HEK293 (cell line): ENCODE results near the gene ZNF408.

Source experiments
- CTCF ChIA-PET: fragments of 350-600 bp; formaldehyde crosslinking; extraction: SDS; loops from one replicate; lab custom pipeline; 2021; ENCODE audit warnings: antibody characterized with exemption; lab: Yijun Ruan, JAX
- POLR2A ChIA-PET: fragments of 300-600 bp; formaldehyde crosslinking; extraction: SDS; loops from one replicate; lab custom pipeline; 2020; ENCODE audit warnings: antibody characterized with exemption, inconsistent platforms; lab: Yijun Ruan, JAX
- H3K27ac ChIP-seq: fragments of 200-500 bp; sonication (Bioruptor generic); 2 replicates; pipeline ENCODE4 v1.5.1; 2014; ENCODE audit warnings: low read depth, low read length, control low read depth, inconsistent platforms; ENCODE audit errors: extremely low read depth
- H3K36me3 ChIP-seq, 2 experiments: fragments of 200-500 bp in 1 of 2; sonication (Bioruptor generic) in 1 of 2; 1 replicate in 1 of 2; 2 replicates in 1 of 2; pipeline ENCODE4 v1.5.1; 2014 to 2017; ENCODE audit warnings: inconsistent platforms in 2 of 2, low read length in 2 of 2; ENCODE audit not compliant: control insufficient read depth in 2 of 2, insufficient read depth in 1 of 2
- H3K4me1 ChIP-seq: fragments of 200-500 bp; sonication (Bioruptor generic); 2 replicates; pipeline ENCODE4 v1.5.1; 2014; ENCODE audit warnings: mild to moderate bottlenecking, low read length, inconsistent platforms; ENCODE audit not compliant: control insufficient read depth, insufficient read depth
- H3K4me3 ChIP-seq: 2 replicates; pipeline ENCODE4 v1.5.1; 2011; ENCODE audit warnings: low read depth, mild to moderate bottlenecking, control low read depth, low read length, moderate library complexity
- H3K9me3 ChIP-seq: fragments of 200-500 bp; sonication (Bioruptor generic); 2 replicates; pipeline ENCODE4 v1.5.1; 2014; ENCODE audit warnings: low read depth, low read length, inconsistent platforms; ENCODE audit not compliant: control insufficient read depth, insufficient read depth
- KLF10 ChIP-seq: fragments of 450-650 bp; IDR thresholded peaks from 2 replicates; pipeline ENCODE4 v1.5.1; 2018; ENCODE audit warnings: missing biosample characterization, mild to moderate bottlenecking, missing genetic modification characterization
- OVOL3 ChIP-seq: fragments of 450-650 bp; formaldehyde crosslinking; IDR thresholded peaks from 2 replicates; pipeline ENCODE4 v1.5.1; 2016; ENCODE audit warnings: missing biosample characterization, missing genetic modification characterization
- SETDB1 ChIP-seq: IDR thresholded peaks from one replicate; pipeline ENCODE4 v1.6.1; 2017; ENCODE audit warnings: mild to moderate bottlenecking, low read length, moderate library complexity, mixed read lengths; ENCODE audit not compliant: insufficient read length
- ZBTB20 ChIP-seq: fragments of 450-650 bp; formaldehyde crosslinking; IDR thresholded peaks from 2 replicates; pipeline ENCODE4 v1.5.1; 2016; ENCODE audit warnings: missing biosample characterization, missing genetic modification characterization
- ZFP37 ChIP-seq: fragments of 450-650 bp; formaldehyde crosslinking; IDR thresholded peaks from 2 replicates; pipeline ENCODE4 v1.5.1; 2016; ENCODE audit warnings: missing biosample characterization, missing genetic modification characterization
- ZNF112 ChIP-seq: fragments of 450-650 bp; formaldehyde crosslinking; IDR thresholded peaks from 2 replicates; pipeline ENCODE4 v1.5.0; 2017; ENCODE audit warnings: missing biosample characterization, missing genetic modification characterization
- ZNF114 ChIP-seq: fragments of 450-650 bp; formaldehyde crosslinking; IDR thresholded peaks from 2 replicates; pipeline ENCODE4 v1.5.0; 2017; ENCODE audit warnings: missing biosample characterization, missing genetic modification characterization
- ZNF16 ChIP-seq: fragments of 450-650 bp; formaldehyde crosslinking; IDR thresholded peaks from 2 replicates; pipeline ENCODE4 v1.5.1; 2016; ENCODE audit warnings: low read depth, missing biosample characterization, missing genetic modification characterization
- ZNF2 ChIP-seq: fragments of 450-650 bp; formaldehyde crosslinking; IDR thresholded peaks from 2 replicates; pipeline ENCODE4 v1.5.1; 2016; ENCODE audit warnings: missing biosample characterization, missing genetic modification characterization
- ZNF248 ChIP-seq: fragments of 450-650 bp; formaldehyde crosslinking; IDR thresholded peaks from 2 replicates; pipeline ENCODE4 v1.5.1; 2017; ENCODE audit warnings: missing biosample characterization, missing genetic modification characterization
- ZNF266 ChIP-seq: fragments of 450-650 bp; formaldehyde crosslinking; IDR thresholded peaks from 2 replicates; pipeline ENCODE4 v1.5.1; 2016; ENCODE audit warnings: missing biosample characterization, missing genetic modification characterization, low read depth
- ZNF366 ChIP-seq: fragments of 450-650 bp; formaldehyde crosslinking; conservative IDR thresholded peaks from 2 replicates; pipeline ENCODE4 v1.5.1; 2016; ENCODE audit warnings: missing biosample characterization, missing genetic modification characterization
- ZNF433 ChIP-seq: fragments of 450-650 bp; formaldehyde crosslinking; IDR thresholded peaks from 2 replicates; pipeline ENCODE4 v1.5.1; 2016; ENCODE audit warnings: missing biosample characterization, missing genetic modification characterization, low read depth
- ZNF529 ChIP-seq: fragments of 450-650 bp; formaldehyde crosslinking; IDR thresholded peaks from 2 replicates; pipeline ENCODE4 v1.5.1; 2017; ENCODE audit warnings: missing genetic modification characterization, missing biosample characterization; ENCODE audit not compliant: insufficient replicate concordance
- ZNF558 ChIP-seq: fragments of 450-650 bp; formaldehyde crosslinking; IDR thresholded peaks from 2 replicates; pipeline ENCODE4 v1.5.1; 2016; ENCODE audit warnings: missing biosample characterization, missing genetic modification characterization
- ZNF561 ChIP-seq: fragments of 450-650 bp; IDR thresholded peaks from 2 replicates; pipeline ENCODE4 v1.5.1; 2018; ENCODE audit warnings: missing biosample characterization, missing genetic modification characterization, borderline replicate concordance
- ZNF621 ChIP-seq: fragments of 450-650 bp; formaldehyde crosslinking; IDR thresholded peaks from 2 replicates; pipeline ENCODE4 v1.5.1; 2017; ENCODE audit warnings: missing biosample characterization, missing genetic modification characterization
- ZNF629 ChIP-seq: fragments of 450-650 bp; formaldehyde crosslinking; IDR thresholded peaks from 2 replicates; pipeline ENCODE4 v1.5.1; 2017; ENCODE audit warnings: missing biosample characterization, missing genetic modification characterization
- ZNF664 ChIP-seq: fragments of 450-650 bp; formaldehyde crosslinking; IDR thresholded peaks from 2 replicates; pipeline ENCODE4 v1.5.1; 2016; ENCODE audit warnings: missing biosample characterization, missing genetic modification characterization
- ZNF768 ChIP-seq: fragments of 450-650 bp; formaldehyde crosslinking; IDR thresholded peaks from 2 replicates; pipeline ENCODE4 v1.5.1; 2018; ENCODE audit warnings: missing biosample characterization, mild to moderate bottlenecking, missing genetic modification characterization
- ZXDB ChIP-seq: fragments of 450-650 bp; formaldehyde crosslinking; IDR thresholded peaks from 2 replicates; pipeline ENCODE4 v1.5.1; 2016; ENCODE audit warnings: missing biosample characterization, missing genetic modification characterization
- TF ChIP-seq, protein P1 (sequence below): fragments of 450-650 bp; formaldehyde crosslinking; IDR thresholded peaks from 2 replicates; pipeline ENCODE4 v1.5.1; 2016; ENCODE audit warnings: missing biosample characterization, missing genetic modification characterization
- TF ChIP-seq, protein P2 (sequence below): fragments of 450-650 bp; formaldehyde crosslinking; IDR thresholded peaks from 2 replicates; pipeline ENCODE4 v1.5.1; 2017; ENCODE audit warnings: missing biosample characterization, missing genetic modification characterization
- TF ChIP-seq, protein P3 (sequence below): fragments of 450-650 bp; formaldehyde crosslinking; optimal IDR thresholded peaks from 2 replicates; pipeline ENCODE3; 2016; ENCODE audit warnings: missing biosample characterization, mild to moderate bottlenecking, missing genetic modification characterization
- TF ChIP-seq, protein P4 (sequence below): fragments of 450-650 bp; formaldehyde crosslinking; conservative IDR thresholded peaks from 2 replicates; pipeline ENCODE4 v1.5.1; 2016; ENCODE audit warnings: low read depth, missing biosample characterization, missing genetic modification characterization
- TF ChIP-seq, protein P5 (sequence below): fragments of 450-650 bp; formaldehyde crosslinking; IDR thresholded peaks from 2 replicates; pipeline ENCODE4 v1.5.1; 2016; ENCODE audit warnings: missing biosample characterization, missing genetic modification characterization

The ZNF408 gene

DNA sequence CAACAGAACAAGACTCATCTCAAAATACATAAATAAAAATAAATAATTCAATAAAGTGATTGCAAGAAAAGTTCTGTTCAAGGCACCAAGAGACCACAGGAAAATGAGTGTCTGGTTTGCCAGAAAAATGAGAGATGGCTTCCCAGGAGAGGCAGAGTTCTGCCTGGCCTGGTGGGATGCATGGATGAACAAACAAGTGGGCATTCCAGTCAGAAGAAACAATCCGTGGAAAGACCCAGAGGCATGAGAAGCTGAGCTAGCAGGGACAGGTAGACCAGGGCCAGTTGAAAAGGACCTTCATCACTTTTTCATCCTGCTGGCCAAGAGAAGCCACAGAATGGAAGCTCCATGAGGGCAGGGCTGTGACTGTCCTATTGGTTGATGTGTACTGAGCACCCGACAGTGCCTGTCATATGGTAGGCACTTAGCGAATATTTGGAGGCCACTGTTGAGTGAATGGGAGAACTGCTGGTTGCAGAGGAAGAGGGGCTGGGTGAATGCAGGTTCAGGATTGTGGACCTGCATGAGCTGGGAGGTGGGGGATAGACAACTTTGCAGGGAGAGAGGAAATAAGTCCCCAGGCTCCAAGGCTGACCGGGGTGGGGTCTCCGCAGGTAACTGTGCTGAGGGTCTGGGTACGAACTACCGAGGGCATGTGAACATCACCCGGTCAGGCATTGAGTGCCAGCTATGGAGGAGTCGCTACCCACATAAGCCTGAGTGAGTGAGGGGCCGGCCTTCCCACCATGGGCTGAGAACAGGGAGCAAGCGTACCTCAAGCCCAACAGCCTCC is 21.9 kb downstream of the ZNF408 start:
- Histone ChIP-seq H3K27ac (no peak overlapping the region), H3K4me1 (no peaks in the 10 kb centered on the region), H3K36me3 (no peaks in the 10 kb centered on the region), H3K4me3 (no peak overlapping the region), H3K9me3 (no peaks in the 10 kb centered on the region)
- no peak for TF ChIP-seq ZNF248 (tag by site-specific recombination)
- no peak for TF ChIP-seq ZNF768 (tag by site-specific recombination)
- TF ChIP-seq ZNF433 (tag by site-specific recombination) = no peak
- no peak for TF ChIP-seq ZXDB (tag by site-specific recombination)
- no peak for TF ChIP-seq ZNF529 (tag by site-specific recombination)
- TF ChIP-seq ZNF561 (tag by site-specific recombination) = no peak
- TF ChIP-seq, protein P1, sequence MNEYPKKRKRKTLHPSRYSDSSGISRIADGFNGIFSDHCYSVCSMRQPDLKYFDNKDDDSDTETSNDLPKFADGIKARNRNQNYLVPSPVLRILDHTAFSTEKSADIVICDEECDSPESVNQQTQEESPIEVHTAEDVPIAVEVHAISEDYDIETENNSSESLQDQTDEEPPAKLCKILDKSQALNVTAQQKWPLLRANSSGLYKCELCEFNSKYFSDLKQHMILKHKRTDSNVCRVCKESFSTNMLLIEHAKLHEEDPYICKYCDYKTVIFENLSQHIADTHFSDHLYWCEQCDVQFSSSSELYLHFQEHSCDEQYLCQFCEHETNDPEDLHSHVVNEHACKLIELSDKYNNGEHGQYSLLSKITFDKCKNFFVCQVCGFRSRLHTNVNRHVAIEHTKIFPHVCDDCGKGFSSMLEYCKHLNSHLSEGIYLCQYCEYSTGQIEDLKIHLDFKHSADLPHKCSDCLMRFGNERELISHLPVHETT = no peak
- no peak for TF ChIP-seq ZBTB20 (tag by site-specific recombination)
- TF ChIP-seq, protein P2, sequence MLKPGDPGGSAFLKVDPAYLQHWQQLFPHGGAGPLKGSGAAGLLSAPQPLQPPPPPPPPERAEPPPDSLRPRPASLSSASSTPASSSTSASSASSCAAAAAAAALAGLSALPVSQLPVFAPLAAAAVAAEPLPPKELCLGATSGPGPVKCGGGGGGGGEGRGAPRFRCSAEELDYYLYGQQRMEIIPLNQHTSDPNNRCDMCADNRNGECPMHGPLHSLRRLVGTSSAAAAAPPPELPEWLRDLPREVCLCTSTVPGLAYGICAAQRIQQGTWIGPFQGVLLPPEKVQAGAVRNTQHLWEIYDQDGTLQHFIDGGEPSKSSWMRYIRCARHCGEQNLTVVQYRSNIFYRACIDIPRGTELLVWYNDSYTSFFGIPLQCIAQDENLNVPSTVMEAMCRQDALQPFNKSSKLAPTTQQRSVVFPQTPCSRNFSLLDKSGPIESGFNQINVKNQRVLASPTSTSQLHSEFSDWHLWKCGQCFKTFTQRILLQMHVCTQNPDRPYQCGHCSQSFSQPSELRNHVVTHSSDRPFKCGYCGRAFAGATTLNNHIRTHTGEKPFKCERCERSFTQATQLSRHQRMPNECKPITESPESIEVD (tag by site-specific recombination) = no peak
- no peak for TF ChIP-seq ZNF16 (tag by site-specific recombination)
- TF ChIP-seq ZNF366 (tag by site-specific recombination) = no peak
- TF ChIP-seq OVOL3 (tag by site-specific recombination) = no peak
- TF ChIP-seq ZFP37 = no peak
- no peak for TF ChIP-seq KLF10 (tag by site-specific recombination)
- TF ChIP-seq SETDB1 = no peak
- POLR2A ChIA-PET = interaction anchor here (0.8 kb wide), 1 partner anchor 22 kb away, joined by 3 read pairs; the partner anchor contains the start of genes ARHGAP1 and ZNF408
- CTCF ChIA-PET = no interaction called here

DNA sequence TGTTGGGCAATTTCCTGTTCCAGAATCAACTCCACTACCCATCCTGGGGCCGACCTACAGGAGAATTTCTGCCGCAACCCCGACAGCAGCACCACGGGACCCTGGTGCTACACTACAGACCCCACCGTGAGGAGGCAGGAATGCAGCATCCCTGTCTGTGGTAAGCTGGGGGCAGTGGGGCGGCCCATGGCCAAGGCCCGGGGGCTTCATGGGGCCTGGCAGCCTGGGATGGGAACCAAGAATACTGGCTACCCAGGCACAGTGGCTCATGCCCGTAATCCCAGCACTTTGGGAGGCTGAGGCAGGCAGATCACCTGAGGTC is 22.5 kb downstream of the ZNF408 start:
- CTCF ChIA-PET = no interaction called here
- Histone ChIP-seq H3K4me3 (no peak overlapping the region), H3K4me1 (no peaks in the 10 kb centered on the region), H3K9me3 (no peaks in the 10 kb centered on the region), H3K27ac (no peak overlapping the region), H3K36me3 (no peaks in the 10 kb centered on the region)
- POLR2A ChIA-PET = interaction anchor here (0.8 kb wide), 1 partner anchor 23 kb away, joined by 3 read pairs; the partner anchor contains the start of genes ARHGAP1 and ZNF408
- TF ChIP-seq, protein P3, sequence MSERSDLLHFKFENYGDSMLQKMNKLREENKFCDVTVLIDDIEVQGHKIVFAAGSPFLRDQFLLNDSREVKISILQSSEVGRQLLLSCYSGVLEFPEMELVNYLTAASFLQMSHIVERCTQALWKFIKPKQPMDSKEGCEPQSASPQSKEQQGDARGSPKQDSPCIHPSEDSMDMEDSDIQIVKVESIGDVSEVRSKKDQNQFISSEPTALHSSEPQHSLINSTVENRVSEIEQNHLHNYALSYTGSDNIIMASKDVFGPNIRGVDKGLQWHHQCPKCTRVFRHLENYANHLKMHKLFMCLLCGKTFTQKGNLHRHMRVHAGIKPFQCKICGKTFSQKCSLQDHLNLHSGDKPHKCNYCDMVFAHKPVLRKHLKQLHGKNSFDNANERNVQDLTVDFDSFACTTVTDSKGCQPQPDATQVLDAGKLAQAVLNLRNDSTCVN (tag by site-specific recombination) = no peak
- TF ChIP-seq ZNF266 (tag by site-specific recombination) = no peak
- no peak for TF ChIP-seq ZNF664
- TF ChIP-seq, protein P4, sequence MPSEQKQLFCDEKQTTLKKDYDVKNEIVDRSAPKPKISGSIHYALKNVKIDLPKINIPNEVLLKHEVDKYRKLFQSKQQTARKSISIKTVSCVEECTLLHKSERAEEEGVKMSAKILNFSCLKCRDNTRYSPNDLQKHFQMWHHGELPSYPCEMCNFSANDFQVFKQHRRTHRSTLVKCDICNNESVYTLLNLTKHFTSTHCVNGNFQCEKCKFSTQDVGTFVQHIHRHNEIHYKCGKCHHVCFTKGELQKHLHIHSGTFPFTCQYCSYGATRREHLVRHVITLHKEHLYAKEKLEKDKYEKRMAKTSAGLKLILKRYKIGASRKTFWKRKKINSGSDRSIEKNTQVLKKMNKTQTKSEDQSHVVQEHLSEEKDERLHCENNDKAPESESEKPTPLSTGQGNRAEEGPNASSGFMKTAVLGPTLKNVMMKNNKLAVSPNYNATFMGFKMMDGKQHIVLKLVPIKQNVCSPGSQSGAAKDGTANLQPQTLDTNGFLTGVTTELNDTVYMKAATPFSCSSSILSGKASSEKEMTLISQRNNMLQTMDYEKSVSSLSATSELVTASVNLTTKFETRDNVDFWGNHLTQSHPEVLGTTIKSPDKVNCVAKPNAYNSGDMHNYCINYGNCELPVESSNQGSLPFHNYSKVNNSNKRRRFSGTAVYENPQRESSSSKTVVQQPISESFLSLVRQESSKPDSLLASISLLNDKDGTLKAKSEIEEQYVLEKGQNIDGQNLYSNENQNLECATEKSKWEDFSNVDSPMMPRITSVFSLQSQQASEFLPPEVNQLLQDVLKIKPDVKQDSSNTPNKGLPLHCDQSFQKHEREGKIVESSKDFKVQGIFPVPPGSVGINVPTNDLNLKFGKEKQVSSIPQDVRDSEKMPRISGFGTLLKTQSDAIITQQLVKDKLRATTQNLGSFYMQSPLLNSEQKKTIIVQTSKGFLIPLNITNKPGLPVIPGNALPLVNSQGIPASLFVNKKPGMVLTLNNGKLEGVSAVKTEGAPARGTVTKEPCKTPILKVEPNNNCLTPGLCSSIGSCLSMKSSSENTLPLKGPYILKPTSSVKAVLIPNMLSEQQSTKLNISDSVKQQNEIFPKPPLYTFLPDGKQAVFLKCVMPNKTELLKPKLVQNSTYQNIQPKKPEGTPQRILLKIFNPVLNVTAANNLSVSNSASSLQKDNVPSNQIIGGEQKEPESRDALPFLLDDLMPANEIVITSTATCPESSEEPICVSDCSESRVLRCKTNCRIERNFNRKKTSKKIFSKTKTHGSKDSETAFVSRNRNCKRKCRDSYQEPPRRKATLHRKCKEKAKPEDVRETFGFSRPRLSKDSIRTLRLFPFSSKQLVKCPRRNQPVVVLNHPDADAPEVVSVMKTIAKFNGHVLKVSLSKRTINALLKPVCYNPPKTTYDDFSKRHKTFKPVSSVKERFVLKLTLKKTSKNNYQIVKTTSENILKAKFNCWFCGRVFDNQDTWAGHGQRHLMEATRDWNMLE (tag by site-specific recombination) = no peak
- no peak for TF ChIP-seq ZNF112
- TF ChIP-seq ZNF558 (tag by site-specific recombination) = no peak
- TF ChIP-seq, protein P5, sequence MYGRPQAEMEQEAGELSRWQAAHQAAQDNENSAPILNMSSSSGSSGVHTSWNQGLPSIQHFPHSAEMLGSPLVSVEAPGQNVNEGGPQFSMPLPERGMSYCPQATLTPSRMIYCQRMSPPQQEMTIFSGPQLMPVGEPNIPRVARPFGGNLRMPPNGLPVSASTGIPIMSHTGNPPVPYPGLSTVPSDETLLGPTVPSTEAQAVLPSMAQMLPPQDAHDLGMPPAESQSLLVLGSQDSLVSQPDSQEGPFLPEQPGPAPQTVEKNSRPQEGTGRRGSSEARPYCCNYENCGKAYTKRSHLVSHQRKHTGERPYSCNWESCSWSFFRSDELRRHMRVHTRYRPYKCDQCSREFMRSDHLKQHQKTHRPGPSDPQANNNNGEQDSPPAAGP (tag by site-specific recombination) = no peak
- TF ChIP-seq ZNF2 (tag by site-specific recombination) = no peak
- no peak for TF ChIP-seq ZNF629
- TF ChIP-seq ZNF621 (tag by site-specific recombination) = no peak
- TF ChIP-seq ZNF114 (tag by site-specific recombination) = no peak
